Renal cortical epithelial cell (primary cell): Measurements from ENCODE around the gene FABP6. TPM values are rescaled to one million over a fixed set of nuclear protein-coding genes. Genes with fewer than 3 reads are reported as not detected.

Experiments used
- DNase-seq: peaks from one replicate; pipeline ENCODE4 v3.0.0-alpha.2; 2011; ENCODE audit warnings: low read depth
- total RNA-seq: library from RNA; depleted of rRNA; stranded (reverse); fragments of >200 nt; gene quantifications from 2 replicates; pipeline ENCODE4 v1.2.3, GENCODE V29; 2014

Gene FABP6
- total RNA-seq, 1 donor from 2014 or later = not detected

DNA sequence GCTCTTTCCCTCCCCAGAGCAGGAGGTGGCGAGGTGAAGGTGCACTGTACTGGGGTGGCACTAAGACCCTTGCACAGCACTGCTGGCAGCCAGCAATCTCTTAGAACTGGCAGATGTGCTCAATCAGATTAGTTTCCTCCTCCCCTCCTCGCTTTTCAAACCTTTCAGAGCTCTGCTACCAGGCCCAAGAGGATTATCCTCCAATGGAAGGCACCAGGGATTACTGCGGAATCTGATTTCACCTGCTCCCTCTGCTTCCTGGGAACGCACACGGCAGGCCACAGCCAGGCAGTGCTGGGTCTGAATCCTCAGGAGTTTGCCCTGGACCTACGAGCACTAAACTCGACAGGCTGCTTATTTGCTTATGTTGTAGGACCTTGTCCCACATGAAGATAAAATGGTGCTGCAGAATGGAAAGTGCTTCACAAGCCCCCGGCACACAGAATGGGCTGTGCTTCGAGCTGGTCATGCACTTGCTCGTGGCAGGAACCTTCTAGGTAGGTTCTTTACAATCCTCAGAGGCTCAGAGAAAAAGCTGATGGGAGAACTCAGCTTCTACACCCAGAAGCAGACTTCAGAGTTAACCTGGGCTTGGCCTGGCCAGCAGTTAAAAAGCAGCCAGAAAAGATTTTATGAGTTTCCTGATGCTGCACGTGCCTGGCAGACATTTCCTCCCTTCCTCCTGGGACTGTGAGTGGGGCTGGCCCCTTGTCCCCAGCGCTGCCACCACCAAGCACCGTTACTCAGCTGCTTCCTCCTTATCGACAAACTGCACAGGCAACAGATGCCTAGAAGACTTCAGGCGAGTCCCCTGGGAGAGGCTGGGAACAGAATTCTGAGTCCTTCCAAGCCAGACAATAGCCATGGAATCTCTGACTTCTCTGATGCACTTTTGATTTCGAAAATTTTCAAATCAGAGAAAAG lies 33.1 kb downstream of the FABP6 start:
- no peak for DNase-seq

DNA sequence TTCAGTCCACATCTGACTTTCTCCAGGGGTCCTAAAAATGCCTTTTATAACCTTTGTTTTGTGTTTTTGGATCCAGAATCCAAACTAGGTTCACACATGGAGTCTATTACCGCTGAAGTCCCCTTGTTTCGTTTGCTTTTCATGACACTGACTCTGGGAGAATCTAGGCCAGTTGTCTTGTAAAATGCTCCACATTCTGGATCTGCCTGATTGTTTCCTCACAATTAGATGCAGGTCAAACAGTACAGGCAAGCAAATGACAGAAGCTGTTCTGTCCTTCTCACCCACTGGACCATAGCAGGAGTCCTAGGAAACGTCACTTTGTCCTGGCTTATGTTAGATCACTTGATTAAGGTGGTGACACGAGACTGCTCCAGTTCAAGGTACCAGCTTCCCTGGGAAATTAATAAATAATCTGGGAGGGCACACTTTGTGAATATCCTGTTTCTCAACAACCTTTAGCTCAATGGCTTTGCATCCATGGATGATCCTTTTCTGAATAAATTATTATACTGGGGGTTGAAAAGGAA lies 34.1 kb downstream of the FABP6 start:
- peak; percentile 44 for DNase-seq

DNA sequence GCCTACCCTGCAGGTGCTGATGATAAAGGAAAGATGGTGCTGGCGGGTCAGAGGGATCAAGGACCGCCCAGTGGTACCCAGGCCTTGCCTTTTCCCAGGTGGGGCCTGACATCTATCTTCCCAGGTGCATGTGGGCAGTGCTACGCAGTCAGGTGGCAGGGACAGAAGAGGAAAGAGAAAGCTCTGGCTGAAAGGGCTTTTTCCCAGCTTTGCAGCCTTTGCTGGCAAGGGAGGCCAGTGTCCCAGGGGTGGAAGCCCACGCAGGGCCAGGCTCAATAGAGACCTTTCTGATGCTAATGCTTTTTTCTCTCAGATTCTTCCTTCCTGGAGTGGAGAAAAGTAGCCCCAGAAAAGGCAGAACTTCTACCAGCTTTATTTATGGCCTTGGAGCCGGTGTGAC lies 36.7 kb downstream of the FABP6 start:
- DNase-seq = no peak

DNA sequence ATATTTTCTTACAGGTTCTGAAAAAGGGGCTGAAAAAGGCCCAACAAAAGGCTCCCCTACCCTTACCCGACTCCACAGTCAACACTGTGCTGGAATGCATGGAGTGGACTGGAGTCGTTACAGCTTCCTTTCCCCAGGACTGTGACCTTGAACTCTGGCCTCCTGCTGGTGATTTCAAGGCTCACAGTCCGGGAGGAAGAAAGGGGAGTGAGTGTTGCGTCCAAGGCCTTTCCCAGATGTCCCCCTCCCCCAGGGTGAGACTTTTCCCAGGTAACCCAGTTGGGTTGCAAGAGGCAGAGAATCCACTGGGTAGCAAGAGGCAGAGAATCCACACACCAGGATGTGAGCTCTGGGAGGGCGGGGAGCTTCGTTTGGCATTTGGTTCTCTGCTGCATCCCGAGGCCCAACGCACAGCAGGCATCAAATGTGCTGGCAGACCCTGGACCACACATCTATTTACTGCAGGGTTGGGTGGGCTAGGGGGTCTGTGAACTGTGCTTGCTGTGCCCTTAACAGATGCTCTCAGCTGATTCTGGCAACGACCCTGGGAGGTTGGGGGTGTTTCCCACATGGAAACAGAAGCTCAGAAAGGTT lies 37.5 kb downstream of the FABP6 start:
- DNase-seq = no peak

DNA sequence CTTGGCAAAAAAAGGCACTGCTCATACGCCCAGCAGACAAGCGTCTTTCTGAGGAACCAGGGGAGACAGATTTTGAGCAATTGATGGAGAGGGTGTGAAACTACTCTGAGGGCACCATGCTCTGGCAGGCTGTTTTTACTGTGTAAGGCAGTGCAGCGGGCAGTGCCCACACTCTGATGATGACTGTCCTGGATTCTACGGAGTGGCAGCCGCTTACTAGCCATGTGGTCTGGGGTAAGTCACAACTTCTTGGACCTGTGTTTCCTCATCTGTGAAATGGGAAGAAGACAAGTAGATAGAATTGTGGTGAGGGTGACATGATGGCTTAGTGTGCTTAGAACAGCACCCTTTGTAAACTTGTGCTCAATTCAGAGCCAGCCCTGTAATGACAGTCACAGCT lies 38.8 kb downstream of the FABP6 start:
- no peak for DNase-seq

DNA sequence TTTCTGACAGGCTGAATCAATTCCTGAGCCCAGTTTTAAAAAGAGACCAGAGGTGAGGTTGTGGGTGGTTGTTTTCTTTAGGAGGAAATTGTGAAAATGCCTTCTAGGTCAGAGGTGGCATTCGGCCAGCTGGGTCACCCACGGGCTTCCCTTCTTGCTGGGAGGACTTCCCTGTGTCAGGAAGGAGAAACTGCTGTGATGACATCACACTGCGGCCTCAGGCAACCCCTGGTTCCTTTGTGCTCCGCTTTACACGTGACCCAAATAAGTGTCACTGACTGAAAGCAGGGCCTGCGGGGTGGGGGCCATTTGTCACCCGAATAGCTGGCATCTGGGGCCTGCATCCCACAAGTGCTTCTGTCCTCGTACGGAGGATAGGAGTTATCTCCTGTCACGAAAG lies 39.7 kb downstream of the FABP6 start:
- peak; percentile 69 for DNase-seq

DNA sequence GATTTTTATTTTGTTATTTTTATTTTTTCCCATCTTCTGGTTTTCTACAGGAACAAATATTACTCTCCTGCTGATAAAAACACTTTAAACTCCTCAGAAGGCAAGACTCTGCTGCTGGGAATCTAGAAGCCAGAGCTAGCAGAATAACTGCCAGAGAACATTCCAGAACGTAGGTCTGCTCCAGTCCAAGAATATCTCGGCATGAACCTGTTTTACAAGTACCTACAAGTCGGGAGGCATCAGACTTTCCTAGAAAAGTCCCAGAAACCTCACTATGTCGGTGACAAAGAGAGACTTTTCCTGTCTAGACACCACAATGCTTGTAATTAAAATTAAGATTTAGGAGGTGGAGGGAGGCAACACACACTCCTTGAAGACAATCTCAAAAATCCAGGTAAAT lies 41.4 kb downstream of the FABP6 start:
- no peak for DNase-seq

DNA sequence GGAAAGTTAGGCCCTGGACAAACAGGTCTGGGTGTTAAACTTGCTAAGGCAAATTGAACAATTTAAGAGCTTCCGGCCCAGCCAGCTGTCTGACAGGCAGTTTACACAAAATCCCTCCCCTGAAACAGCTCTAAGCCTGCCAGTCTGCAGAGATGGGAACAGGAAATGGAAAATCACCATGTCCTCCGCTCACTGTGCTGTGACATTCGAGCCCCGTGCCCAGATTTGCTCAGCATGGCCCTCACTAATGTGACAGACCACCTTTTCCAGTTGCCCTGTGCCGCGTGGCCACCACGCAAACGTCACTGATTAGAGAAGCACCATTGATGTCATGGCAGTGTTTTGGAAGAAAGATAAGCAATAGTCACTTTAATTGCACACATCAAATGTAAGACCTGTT lies 42.1 kb downstream of the FABP6 start:
- DNase-seq = peak; percentile 26

DNA sequence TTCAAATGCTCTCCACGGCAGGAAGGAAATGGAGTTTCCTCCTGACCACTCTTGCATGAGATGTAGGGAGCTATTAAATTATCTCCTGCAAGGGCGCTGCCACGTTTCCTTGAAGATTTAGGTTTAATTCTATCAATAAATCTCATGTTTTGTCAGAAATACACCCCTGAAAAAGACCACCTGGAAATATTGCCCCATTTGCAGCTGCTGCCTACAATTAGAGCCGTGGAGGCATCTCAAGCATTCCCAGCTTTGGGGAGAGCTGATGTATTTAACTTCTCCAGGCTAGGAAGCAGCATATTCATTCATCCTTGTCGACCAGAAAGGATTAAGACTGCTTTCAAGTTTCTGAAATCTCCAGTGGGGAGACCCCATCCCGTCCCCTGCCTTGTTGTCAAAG lies 42.5 kb downstream of the FABP6 start:
- no peak for DNase-seq

DNA sequence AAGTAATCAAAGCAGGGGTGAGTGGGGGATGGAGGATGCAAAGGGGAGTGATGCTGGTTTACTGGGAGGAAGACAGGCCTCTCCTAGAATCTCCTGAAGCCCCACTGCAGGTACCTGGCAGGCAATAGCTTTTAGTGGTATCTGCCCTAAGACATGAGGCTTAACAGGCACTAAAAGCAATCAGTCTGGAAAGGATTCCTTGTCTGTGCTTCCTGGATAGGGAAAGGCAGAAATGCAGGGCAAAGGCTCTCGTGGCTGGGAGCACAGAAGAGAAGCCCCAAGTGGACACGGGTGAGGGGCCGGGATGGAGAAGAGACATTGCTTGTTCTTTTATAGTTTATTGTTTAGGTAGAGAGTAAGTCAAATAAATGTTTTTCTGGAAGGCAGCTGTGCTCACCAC lies 43.0 kb downstream of the FABP6 start:
- DNase-seq = no peak

DNA sequence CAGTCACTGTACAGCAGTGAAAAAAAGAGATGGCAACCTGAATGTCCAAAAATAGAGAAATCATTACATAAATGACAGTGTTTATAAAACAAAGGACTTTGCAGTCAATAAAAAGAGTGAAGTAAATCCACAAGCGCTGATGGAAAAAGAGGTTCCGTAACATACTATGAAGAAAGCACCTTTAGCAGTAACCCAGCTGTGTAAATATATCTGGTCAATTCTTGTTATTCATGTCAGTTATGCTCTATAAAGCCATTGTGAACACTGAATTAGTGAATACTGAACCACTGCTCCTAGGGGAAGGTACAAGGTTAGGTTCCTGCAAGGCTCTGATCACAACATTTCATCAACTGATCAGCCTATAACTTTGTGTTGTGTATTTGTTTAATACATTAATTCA lies 43.6 kb downstream of the FABP6 start:
- no peak for DNase-seq

DNA sequence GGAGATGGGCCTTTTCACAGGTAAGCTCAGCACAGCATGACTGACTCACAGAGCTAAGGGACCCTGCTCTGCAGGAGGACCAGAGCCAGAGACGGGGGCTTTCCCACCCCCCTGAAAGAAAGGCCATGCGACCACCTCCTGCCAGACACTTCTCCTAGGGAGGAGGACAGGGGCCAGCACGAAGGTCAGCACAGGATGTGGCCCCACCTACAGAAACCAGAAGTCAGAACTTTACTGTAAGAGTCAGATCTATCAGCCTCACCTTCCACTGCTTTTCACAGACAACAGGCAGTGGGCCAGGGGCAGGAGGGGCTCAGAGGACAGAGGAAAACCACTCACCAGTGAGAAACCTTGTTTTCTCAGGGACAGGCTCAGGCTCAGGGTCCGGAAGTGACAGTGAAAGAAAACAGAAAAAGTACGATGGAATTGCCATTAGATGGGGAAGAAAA lies 45.2 kb downstream of the FABP6 start:
- no peak for DNase-seq

DNA sequence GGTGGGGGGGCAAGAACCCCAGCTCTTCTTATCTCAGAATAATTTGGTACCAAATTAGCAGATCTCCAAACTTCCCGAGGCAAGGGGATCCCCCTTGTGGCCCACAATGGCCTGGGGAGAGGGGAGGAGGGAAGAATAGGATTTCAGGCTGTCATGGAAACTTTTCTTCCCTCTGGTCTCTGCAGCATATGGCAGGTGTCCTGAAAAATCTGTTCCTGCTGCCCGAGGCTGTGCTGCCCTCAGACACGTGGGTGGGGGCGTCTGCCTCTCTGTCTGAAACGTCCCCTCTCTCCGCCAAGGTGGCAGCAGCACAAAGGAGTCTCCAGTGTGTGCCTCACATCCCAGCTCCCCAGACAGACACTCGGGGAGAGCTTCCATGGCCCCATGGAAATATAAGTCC lies 49.0 kb downstream of the FABP6 start:
- no peak for DNase-seq

DNA sequence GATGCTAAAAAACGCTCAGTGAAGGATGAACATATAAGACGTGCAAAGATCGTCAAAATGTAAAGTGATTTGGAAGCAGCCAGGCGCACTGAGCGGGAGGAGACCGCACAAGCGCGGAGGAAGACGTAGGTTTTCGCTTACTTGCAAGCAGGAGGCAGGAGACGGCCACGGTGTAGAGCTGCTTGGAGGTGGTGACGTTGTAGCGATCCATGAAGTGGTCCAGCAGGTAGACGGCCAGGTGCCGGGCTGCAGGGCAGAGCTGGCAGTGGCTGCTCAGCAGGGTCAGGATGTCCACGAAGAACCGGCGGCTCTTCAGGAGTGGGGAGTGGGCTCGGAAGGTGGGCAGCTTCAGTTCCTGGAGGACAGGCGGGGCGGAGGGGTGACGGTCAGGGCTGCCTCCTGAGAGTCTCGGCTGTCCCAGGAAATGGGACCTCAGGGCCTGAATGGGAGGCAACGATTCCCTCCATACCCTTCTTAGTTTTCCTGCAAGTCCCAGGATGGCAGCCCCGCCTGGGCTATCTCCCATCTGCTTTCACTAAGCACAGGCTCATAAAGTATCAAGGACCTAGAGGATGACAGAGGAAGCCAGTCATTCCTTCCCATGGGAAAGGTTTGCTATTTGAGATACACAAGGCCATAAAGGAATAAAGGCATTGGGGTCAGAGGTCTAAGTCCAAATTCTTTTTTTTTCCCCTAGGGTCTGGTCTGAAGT lies 51.2 kb downstream of the FABP6 start:
- no peak for DNase-seq

DNA sequence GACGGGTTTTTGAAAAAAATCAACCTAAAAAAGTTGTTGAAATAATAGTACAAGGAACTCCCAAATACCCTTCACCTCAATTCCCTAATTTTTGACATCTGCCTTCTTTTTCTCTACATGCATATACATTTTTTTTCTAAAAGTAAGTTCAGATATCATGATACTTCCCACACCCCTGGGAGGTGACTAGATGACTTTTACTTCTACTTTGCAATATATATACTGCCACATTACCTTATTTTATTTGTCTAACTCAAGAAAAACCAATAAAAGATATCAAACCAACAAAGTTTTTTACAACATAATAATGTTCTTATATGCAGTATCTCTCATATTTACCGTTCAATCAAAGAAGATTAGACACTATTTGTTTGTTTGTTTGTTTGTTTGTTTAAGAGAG lies 52.0 kb downstream of the FABP6 start:
- DNase-seq = no peak

DNA sequence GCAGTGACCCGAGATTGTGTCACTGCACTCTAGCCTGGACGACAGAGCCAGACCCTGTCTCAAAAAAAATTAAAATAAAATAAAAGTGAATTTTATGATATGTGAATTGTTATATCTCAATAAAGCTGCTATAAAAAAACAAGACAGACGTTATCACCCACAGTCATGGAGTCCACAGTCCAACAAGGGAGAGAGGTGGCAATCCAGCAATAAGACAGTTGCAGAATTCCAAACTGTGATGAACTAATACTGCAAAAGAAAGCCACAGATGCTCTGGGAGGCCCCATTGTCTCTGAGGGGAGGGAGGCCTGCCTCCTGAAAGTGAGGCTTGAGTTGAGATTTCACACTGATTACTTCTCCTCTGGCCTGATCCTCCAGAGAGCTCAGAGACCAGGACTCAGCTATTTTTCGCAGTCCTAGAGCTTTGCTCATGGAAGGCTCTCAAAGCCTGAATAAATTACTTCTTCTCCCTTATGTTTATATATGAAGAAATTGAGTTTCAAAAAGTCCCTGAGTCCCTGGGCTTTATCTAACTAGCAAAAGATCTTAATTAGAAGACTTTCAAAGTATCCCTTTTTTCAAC lies 55.1 kb downstream of the FABP6 start:
- no peak for DNase-seq

DNA sequence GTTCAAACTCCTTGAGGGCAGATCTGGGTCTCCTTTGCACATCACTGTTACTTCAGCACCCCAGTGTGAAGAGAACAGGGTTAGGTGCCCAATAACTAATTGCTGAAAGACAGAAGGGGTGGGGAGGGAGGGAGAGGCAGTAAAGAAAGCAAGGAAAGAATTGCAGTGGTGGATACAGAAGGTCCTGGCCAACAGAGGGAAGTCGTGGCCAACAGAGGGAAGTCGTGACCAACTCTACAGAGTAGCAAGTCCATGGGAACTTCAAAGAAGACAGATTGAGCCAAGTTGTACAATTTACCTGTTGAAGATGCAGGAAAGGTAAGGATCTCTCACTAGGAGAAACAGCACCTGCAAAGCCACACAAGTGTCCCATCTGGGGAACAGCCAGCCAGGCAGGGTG lies 56.0 kb downstream of the FABP6 start:
- no peak for DNase-seq

DNA sequence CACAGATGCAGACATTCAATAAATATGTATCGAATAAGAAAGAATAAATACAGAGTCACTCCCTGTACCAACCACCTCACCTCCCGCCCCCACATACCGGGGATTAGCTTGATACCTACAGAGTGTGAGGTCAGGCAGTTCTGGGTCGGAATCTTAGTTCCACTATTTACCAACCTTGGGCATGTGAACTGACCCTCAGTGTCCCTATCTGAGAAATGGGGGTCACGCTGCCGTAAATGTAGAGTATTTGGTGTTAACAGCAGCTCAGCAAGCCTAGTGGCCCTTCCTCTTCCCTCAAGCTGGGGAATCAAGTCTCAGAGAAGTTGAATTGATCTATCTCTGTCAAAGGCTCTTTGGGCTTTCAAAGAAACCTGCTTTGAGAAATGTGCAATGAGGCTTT lies 57.6 kb downstream of the FABP6 start:
- no peak for DNase-seq

DNA sequence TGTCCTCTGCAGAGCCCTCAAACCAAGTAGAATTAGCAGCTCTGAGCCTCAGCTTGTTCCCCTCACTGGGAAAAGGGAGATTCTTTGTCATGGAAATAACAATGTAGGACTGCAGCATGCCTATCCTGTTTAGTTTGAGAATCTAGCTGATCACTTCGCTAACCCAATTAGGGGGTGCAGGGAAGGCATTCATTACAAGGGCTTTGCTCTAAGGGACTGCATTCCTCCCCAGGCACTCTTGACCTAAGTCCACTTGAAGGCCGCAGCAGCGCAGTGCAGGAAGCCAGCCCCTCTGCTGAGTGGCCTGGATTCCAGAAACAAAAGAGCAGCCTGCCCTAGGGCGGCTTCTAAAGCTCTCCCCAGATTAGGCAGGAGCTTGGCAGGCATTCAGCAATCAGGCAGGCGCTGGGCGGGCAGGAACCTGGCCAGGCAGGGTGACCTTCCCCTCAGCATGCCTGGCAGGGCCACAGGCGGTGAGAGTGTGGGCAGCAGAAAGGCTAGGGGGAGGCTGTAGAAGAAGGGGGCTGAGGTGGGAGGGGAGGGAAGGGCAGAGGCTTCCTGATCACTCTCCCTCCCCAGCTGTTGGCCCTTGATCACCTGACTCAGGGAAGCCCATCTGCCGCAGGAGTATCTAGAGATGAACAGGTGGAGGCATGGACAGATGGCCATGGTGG lies 58.2 kb downstream of the FABP6 start:
- DNase-seq = peak; percentile 67
